Middle frontal gyrus (tissue), 1 donor: ENCODE measurements around the gene ZNFX1.

ENCODE experiments used
- DNase-seq: peaks from one replicate; pipeline ENCODE4 v3.0.0-alpha.2; 2015; ENCODE audit warnings: low spot score; ENCODE audit errors: extremely low spot score

Gene ZNFX1

GRCh38 chr20:49293122-49293521 is 15.3 kb upstream of the ZNFX1 start:
- DNase-seq: no peak

GRCh38 chr20:49292010-49292409 is 14.2 kb upstream of the ZNFX1 start:
- no peak for DNase-seq

GRCh38 chr20:49291200-49291599 is 13.3 kb upstream of the ZNFX1 start:
- DNase-seq: no peak

GRCh38 chr20:49290608-49291191 is 12.8 kb upstream of the ZNFX1 start:
- DNase-seq: no peak

- no peak for DNase-seq
Observed at GRCh38 chr20:49288784-49289696, 11.2 kb upstream of the ZNFX1 start.

- DNase-seq: no peak
Observed at GRCh38 chr20:49288250-49288751, 10.4 kb upstream of the ZNFX1 start.

GRCh38 chr20:49287555-49288249 is 9.8 kb upstream of the ZNFX1 start:
- no peak for DNase-seq

GRCh38 chr20:49286689-49287551 is 9.1 kb upstream of the ZNFX1 start:
- no peak for DNase-seq

GRCh38 chr20:49285813-49286494 is 8.1 kb upstream of the ZNFX1 start:
- no peak for DNase-seq

- DNase-seq: no peak
Observed at GRCh38 chr20:49285233-49285668, 7.4 kb upstream of the ZNFX1 start.

GRCh38 chr20:49284818-49285217 is 7.0 kb upstream of the ZNFX1 start:
- DNase-seq: no peak

GRCh38 chr20:49283703-49284625 is 6.1 kb upstream of the ZNFX1 start:
- DNase-seq: no peak

- no peak for DNase-seq
Observed at GRCh38 chr20:49283176-49283702, 5.4 kb upstream of the ZNFX1 start.

- no peak for DNase-seq
Observed at GRCh38 chr20:49282584-49283171, 4.8 kb upstream of the ZNFX1 start.

GRCh38 chr20:49281913-49282467 is 4.1 kb upstream of the ZNFX1 start:
- no peak for DNase-seq

GRCh38 chr20:49281059-49281912 is 3.4 kb upstream of the ZNFX1 start:
- no peak for DNase-seq

GRCh38 chr20:49280463-49281058 is 2.7 kb upstream of the ZNFX1 start:
- no peak for DNase-seq
